Ascending aorta (tissue), 2 donors: ENCODE data around the gene PLEKHS1. TPM values are rescaled to one million over a fixed set of nuclear protein-coding genes. Genes with fewer than 3 reads are reported as not detected.

Source experiments
- DNase-seq, 2 donors: peaks; one replicate each; pipeline ENCODE4 v3.0.0-alpha.2; 2019; ENCODE audit warnings: low spot score in 2 of 2
- H3K27ac ChIP-seq, 2 donors: fragments of 200-600 bp; sonication (generic); one replicate each; pipeline ENCODE4 v1.5.1; 2016 to 2017; ENCODE audit warnings: mild to moderate bottlenecking in 1 of 2
- H3K27me3 ChIP-seq: fragments of 200-600 bp; sonication (generic); one replicate; pipeline ENCODE4 v1.5.1; 2017
- H3K36me3 ChIP-seq, 2 donors: fragments of 200-600 bp; sonication (generic); one replicate each; pipeline ENCODE4 v1.5.1; 2016
- H3K4me1 ChIP-seq, 2 donors: fragments of 200-600 bp; sonication (generic); one replicate each; pipeline ENCODE4 v1.5.1; 2016 to 2017; ENCODE audit warnings: mild to moderate bottlenecking in 1 of 2
- H3K4me3 ChIP-seq, 2 donors: fragments of 200-600 bp; sonication (generic); one replicate each; pipeline ENCODE4 v1.5.1; 2016 to 2017; ENCODE audit warnings: mild to moderate bottlenecking in 1 of 2
- H3K9me3 ChIP-seq, 2 donors: fragments of 200-600 bp; sonication (generic); one replicate each; pipeline ENCODE4 v1.5.1; 2016
- intact Hi-C: fragments of 100-400 bp; cut with DNase I; formaldehyde crosslinking; loops from one replicate; pipeline ENCODE4 v1.15.1; 2023
- total RNA-seq: library from RNA; depleted of rRNA; stranded (reverse); fragments of >200 nt; gene quantifications from one replicate; pipeline ENCODE4 v1.1.0, GENCODE V29; 2016
- TF ChIP-seq, protein P1 (sequence below), 3 experiments: fragments of 200-600 bp in 2 of 3; fragments of 450-650 bp in 1 of 3; sonication (generic) in 2 of 3; IDR thresholded peaks; one replicate each; pipeline ENCODE4 v1.5.1; 2016 to 2019; ENCODE audit warnings: antibody characterized with exemption in 3 of 3, mild to moderate bottlenecking in 1 of 3, moderate library complexity in 1 of 3

PLEKHS1 gene
- total RNA-seq, 1 donor from 2014 or later: not detected

DNA sequence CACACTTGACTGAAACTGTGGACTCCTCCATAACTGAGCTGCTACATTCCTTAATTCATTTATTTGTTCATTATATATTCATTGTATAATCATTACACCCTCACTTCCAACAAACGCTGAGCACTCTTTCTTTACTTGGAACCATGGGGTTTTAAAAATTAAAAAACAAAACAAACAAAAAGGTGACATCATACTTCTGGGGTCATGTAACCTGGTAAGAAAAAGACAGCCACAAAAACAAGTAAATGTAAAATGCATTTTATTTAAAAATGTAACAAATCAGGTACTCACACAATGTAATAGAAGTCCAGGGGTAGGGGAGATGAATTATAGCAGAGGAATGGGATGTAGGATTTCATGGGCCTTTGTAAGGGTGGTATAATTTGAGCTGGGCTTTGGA is 25.1 kb downstream of the PLEKHS1 start:
- H3K9me3 ChIP-seq: no peaks in the 10 kb centered on the region
- H3K36me3 ChIP-seq: no peaks in the 10 kb centered on the region
- H3K4me1 ChIP-seq: no peaks in the 10 kb centered on the region
- no peak overlapping the region for H3K4me3 ChIP-seq
- intact Hi-C loops: no loop called here
- TF ChIP-seq, protein P1, sequence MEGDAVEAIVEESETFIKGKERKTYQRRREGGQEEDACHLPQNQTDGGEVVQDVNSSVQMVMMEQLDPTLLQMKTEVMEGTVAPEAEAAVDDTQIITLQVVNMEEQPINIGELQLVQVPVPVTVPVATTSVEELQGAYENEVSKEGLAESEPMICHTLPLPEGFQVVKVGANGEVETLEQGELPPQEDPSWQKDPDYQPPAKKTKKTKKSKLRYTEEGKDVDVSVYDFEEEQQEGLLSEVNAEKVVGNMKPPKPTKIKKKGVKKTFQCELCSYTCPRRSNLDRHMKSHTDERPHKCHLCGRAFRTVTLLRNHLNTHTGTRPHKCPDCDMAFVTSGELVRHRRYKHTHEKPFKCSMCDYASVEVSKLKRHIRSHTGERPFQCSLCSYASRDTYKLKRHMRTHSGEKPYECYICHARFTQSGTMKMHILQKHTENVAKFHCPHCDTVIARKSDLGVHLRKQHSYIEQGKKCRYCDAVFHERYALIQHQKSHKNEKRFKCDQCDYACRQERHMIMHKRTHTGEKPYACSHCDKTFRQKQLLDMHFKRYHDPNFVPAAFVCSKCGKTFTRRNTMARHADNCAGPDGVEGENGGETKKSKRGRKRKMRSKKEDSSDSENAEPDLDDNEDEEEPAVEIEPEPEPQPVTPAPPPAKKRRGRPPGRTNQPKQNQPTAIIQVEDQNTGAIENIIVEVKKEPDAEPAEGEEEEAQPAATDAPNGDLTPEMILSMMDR (IDR thresholded peaks at IDR 0.05): no peak
- DNase-seq: no peak
- no peaks in the 10 kb centered on the region for H3K27me3 ChIP-seq
- no peak overlapping the region for H3K27ac ChIP-seq

DNA sequence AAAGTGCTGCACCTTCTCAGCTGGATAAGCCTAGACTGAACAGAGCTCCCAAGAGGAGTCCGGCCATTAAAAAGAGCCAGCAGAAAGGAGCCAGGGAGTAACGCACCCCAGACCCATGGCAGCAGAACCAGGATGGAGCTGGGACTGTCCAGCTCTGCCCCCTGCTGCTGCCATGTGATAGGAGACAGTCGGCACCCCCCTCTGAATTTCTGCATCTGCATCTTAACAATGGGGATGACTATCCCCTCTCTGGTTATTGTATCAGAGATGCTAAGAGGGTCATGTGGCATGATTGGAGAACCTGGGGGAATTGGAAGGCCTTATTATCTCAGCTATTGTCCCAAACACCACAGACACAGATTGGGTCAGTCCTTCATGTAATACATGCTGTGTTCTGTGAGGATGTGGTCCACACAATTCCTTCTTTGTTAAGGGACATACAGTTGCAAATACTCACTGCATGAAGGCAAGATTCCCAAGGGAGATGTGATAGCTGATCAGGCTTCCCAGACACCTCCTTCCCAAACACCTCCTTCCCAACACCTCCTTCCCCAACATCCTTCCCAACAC is 29.3 kb downstream of the PLEKHS1 start:
- no peak overlapping the region for H3K27ac ChIP-seq
- TF ChIP-seq, protein P1 (IDR thresholded peaks at IDR 0.05): no peak
- intact Hi-C loops: no loop called here

DNA sequence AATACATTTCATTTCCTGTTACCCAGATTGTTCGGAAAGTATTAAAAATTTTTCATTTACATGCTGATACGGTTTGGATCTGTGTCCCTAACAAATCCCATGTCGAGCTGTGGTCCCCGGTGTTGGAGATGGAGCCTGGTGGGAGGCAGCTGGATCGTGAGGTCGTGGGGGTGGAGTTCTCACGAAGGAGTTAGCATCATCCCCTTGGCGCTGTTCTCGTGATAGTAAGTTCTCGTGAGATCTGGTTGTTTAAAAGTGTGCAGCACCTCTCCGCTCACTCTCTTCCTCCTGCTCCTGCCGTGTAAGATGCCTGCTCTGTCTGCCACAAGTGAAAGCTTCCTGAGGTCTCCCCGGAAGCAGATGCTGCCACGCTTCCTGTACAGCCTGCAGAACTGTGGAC is 30.9 kb downstream of the PLEKHS1 start:
- Histone ChIP-seq H3K27me3 (no peaks in the 10 kb centered on the region), H3K4me3 (no peak overlapping the region), H3K36me3 (no peaks in the 10 kb centered on the region), H3K4me1 (no peaks in the 10 kb centered on the region), H3K9me3 (no peaks in the 10 kb centered on the region), H3K27ac (no peak overlapping the region)
- intact Hi-C loops: no loop called here
- TF ChIP-seq, protein P1 (IDR thresholded peaks at IDR 0.05): no peak
- no peak for DNase-seq

More for the DNA sequence above, 29.3 kb downstream of the PLEKHS1 start:
- Histone ChIP-seq H3K36me3 (no peaks in the 10 kb centered on the region), H3K27me3 (no peaks in the 10 kb centered on the region), H3K4me3 (no peak overlapping the region), H3K4me1 (no peaks in the 10 kb centered on the region), H3K9me3 (no peaks in the 10 kb centered on the region)
- no peak for DNase-seq

DNA sequence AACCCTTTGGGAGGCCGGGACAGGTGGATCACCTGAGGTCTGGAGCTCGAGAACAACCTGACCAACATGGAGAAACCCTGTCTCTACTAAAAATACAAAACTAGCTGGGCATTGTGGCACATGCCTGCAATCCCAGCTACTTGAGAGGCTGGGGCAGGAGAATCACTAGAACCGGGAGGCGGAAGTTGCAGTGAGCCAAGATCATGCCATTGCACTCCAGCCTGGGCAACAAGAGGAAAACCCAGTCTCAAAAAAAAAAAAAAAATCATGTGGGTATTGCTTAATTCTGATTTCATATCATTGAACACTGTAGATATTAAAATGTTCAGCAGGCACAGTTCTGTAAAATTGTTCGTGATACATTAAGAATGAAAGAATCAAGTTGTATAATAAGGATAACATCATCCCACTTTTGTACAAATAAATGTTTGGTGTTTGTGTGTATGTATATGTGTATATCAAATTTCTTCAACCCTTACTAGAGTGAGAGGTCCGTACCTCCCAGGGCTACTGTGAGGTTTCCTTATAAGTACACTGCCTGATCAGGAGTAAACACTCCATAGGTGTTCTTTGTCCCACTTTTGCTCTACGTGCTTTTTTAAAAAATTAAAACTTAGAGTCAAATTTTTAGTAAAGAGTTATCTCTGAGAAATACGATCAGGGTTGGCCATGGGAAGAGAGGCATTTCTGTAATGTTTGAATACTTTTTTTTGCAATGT is 31.7 kb downstream of the PLEKHS1 start:
- no peak overlapping the region for H3K4me3 ChIP-seq
- intact Hi-C loops: no loop called here
- H3K4me1 ChIP-seq: no peaks in the 10 kb centered on the region
- H3K9me3 ChIP-seq: no peaks in the 10 kb centered on the region
- H3K27me3 ChIP-seq: no peaks in the 10 kb centered on the region
- H3K27ac ChIP-seq: no peak overlapping the region
- TF ChIP-seq, protein P1 (IDR thresholded peaks at IDR 0.05): no peak
- no peaks in the 10 kb centered on the region for H3K36me3 ChIP-seq
- no peak for DNase-seq

DNA sequence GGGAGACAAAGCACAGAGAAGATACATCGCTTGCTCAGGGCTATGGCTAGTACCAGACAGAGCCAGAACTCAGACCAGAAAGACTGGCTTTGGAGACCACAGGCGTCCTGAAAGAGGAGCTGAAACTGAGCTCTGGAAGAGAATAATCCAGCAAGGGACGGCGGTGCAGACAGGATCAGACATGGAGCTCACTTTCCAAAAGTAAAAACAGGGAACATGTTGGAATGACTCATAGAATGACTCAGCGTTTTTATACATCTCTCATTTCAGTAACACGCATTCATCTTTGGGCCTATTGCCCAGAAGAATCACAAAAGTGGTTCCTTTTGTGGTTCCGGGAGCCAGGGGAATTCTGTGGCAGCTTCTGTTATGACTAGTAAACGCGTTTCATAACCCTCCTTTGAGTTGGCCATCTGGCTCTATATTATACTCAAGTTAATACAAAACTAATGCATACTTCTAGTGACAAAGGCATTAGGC is 37.2 kb downstream of the PLEKHS1 start:
- H3K4me1 ChIP-seq: no peaks in the 10 kb centered on the region
- TF ChIP-seq, protein P1 (IDR thresholded peaks at IDR 0.05): no peak
- no peak for DNase-seq
- no peaks in the 10 kb centered on the region for H3K9me3 ChIP-seq
- intact Hi-C loops: no loop called here
- no peak overlapping the region for H3K4me3 ChIP-seq
- no peaks in the 10 kb centered on the region for H3K36me3 ChIP-seq
- no peak overlapping the region for H3K27ac ChIP-seq
- no peaks in the 10 kb centered on the region for H3K27me3 ChIP-seq
